GM18526 (cell line): ENCODE measurements around the gene MKRN2.

Experiments used
- POLR2A ChIP-seq: IDR thresholded peaks from 3 replicates; pipeline ENCODE4 v1.6.1; 2011; ENCODE audit not compliant: insufficient read length; ENCODE audit errors: extremely low read depth

The MKRN2 gene

GRCh38 chr3:12574131-12574530 lies 17.2 kb downstream of the MKRN2 start:
- no peak for TF ChIP-seq POLR2A

- no peak for TF ChIP-seq POLR2A
Observed at GRCh38 chr3:12574661-12575060, 17.8 kb downstream of the MKRN2 start.

- no peak for TF ChIP-seq POLR2A
Observed at GRCh38 chr3:12577379-12577778, 20.5 kb downstream of the MKRN2 start.

- TF ChIP-seq POLR2A: no peak
Observed at GRCh38 chr3:12578742-12579141, 21.9 kb downstream of the MKRN2 start.

GRCh38 chr3:12579456-12579855 lies 22.6 kb downstream of the MKRN2 start:
- no peak for TF ChIP-seq POLR2A

GRCh38 chr3:12579905-12580304 lies 23.0 kb downstream of the MKRN2 start:
- TF ChIP-seq POLR2A: no peak

- TF ChIP-seq POLR2A: no peak
Observed at GRCh38 chr3:12582730-12583129, 25.8 kb downstream of the MKRN2 start.

- no peak for TF ChIP-seq POLR2A
Observed at GRCh38 chr3:12583280-12583679, 26.4 kb downstream of the MKRN2 start.

GRCh38 chr3:12584083-12584482 lies 27.2 kb downstream of the MKRN2 start:
- TF ChIP-seq POLR2A: no peak

- no peak for TF ChIP-seq POLR2A
Observed at GRCh38 chr3:12585181-12585580, 28.3 kb downstream of the MKRN2 start.

- TF ChIP-seq POLR2A: no peak
Observed at GRCh38 chr3:12585970-12586369, 29.1 kb downstream of the MKRN2 start.

- TF ChIP-seq POLR2A: no peak
Observed at GRCh38 chr3:12586403-12586802, 29.5 kb downstream of the MKRN2 start.

- no peak for TF ChIP-seq POLR2A
Observed at GRCh38 chr3:12588039-12589009, 31.4 kb downstream of the MKRN2 start.

- TF ChIP-seq POLR2A: no peak
Observed at GRCh38 chr3:12590096-12590495, 33.2 kb downstream of the MKRN2 start.

GRCh38 chr3:12591456-12591855 lies 34.6 kb downstream of the MKRN2 start:
- no peak for TF ChIP-seq POLR2A

GRCh38 chr3:12591997-12592715 lies 35.3 kb downstream of the MKRN2 start:
- TF ChIP-seq POLR2A: no peak
